ENCODE data around the gene STEAP3. TPM values are rescaled to one million over a fixed set of nuclear protein-coding genes. Genes with fewer than 3 reads are reported as not detected.

The STEAP3 gene
- total RNA-seq, 4 donors from 2014 or later, result 18.3 to 21.7 (median 20.6) TPM

DNA sequence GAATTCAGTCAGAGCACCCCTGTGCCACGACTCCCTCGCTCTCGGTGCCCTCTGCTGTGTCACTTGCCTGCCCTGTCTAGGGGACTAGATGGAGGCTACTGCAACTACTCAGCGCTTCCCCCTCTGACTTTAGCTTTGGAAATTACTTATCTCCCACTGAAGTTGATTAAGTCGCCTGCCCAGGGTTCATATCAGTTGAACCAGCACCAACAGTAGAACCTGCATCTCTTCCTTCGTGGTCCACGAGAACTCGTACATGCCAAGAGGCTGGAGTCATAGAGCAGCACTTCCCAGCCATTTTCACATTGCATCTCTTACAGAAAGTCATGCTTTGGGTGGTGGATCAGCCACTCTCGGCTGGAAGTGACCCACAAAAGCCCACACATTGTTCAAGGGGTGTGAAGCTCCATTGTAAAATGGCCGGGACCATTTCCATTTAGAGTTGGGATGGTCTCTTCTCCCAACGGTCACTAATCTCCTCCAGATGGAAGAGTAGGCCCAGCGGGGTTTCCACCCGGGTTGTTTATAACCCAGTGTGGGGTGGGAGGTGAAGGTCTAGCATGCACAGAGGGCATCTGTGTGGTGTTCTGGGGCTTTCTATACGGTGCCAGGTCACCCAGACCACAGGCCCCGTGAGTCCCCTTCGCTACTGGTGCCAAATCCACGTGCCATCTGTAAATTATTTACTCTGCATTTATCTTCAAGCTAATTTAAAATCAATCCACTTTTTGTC lies 38.0 kb downstream of the STEAP3 start:
- no peak overlapping the region for H3K4me3 ChIP-seq
- WGBS, result 91% methylated on average over 12 of the region's 17 CpGs
- no peaks in the 10 kb centered on the region for H3K9me3 ChIP-seq
- no peak overlapping the region for H3K27ac ChIP-seq
- H3K27me3 ChIP-seq, result no peaks in the 10 kb centered on the region
- H3K4me1 ChIP-seq, result no peaks in the 10 kb centered on the region
- H3K36me3 ChIP-seq, result peaks cover 8% of the 10 kb centered on the region
- TF ChIP-seq, protein P1, sequence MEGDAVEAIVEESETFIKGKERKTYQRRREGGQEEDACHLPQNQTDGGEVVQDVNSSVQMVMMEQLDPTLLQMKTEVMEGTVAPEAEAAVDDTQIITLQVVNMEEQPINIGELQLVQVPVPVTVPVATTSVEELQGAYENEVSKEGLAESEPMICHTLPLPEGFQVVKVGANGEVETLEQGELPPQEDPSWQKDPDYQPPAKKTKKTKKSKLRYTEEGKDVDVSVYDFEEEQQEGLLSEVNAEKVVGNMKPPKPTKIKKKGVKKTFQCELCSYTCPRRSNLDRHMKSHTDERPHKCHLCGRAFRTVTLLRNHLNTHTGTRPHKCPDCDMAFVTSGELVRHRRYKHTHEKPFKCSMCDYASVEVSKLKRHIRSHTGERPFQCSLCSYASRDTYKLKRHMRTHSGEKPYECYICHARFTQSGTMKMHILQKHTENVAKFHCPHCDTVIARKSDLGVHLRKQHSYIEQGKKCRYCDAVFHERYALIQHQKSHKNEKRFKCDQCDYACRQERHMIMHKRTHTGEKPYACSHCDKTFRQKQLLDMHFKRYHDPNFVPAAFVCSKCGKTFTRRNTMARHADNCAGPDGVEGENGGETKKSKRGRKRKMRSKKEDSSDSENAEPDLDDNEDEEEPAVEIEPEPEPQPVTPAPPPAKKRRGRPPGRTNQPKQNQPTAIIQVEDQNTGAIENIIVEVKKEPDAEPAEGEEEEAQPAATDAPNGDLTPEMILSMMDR (IDR thresholded peaks at IDR 0.05), result no peak
- TF ChIP-seq EP300 (IDR thresholded peaks at IDR 0.05), result no peak
- no peak for TF ChIP-seq POLR2AphosphoS5 (IDR thresholded peaks at IDR 0.05)
- TF ChIP-seq POLR2A (IDR thresholded peaks at IDR 0.05), result no peak
- DNase-seq (ENCODE audit: low spot score in 2 of 2), result no peak

DNA sequence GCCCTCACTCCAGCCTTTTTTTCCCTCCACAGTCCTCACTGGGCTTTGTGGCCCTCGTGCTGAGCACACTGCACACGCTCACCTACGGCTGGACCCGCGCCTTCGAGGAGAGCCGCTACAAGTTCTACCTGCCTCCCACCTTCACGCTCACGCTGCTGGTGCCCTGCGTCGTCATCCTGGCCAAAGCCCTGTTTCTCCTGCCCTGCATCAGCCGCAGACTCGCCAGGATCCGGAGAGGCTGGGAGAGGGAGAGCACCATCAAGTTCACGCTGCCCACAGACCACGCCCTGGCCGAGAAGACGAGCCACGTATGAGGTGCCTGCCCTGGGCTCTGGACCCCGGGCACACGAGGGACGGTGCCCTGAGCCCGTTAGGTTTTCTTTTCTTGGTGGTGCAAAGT lies 39.4 kb downstream of the STEAP3 start:
- TF ChIP-seq, protein P1 (IDR thresholded peaks at IDR 0.05), result no peak
- TF ChIP-seq POLR2A (IDR thresholded peaks at IDR 0.05) (no peak), EP300 (IDR thresholded peaks at IDR 0.05) (no peak), POLR2AphosphoS5 (IDR thresholded peaks at IDR 0.05) (no peak)
- Histone ChIP-seq H3K36me3 (peaks cover 4% of the 10 kb centered on the region), H3K4me3 (no peak overlapping the region), H3K27ac (no peak overlapping the region), H3K9me3 (no peaks in the 10 kb centered on the region), H3K27me3 (no peaks in the 10 kb centered on the region), H3K4me1 (no peaks in the 10 kb centered on the region)
- no peak for DNase-seq (ENCODE audit: low spot score in 2 of 2)
- WGBS, result 94% methylated on average over 19 of the region's 23 CpGs

DNA sequence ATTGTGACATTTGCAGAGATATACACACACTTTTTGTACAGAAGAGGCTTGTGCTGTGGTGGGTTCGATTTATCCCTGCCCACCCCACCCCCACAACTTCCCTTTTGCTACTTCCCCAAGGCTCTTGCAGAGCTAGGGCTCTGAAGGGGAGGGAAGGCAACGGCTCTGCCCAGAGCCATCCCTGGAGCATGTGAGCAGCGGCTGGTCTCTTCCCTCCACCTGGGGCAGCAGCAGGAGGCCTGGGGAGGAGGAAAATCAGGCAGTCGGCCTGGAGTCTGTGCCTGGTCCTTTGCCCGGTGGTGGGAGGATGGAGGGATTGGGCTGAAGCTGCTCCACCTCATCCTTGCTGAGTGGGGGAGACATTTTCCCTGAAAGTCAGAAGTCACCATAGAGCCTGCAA lies 40.0 kb downstream of the STEAP3 start:
- no peak for DNase-seq (ENCODE audit: low spot score in 2 of 2)
- no peaks in the 10 kb centered on the region for H3K4me1 ChIP-seq
- H3K27me3 ChIP-seq, result no peaks in the 10 kb centered on the region
- H3K4me3 ChIP-seq, result no peak overlapping the region
- TF ChIP-seq POLR2AphosphoS5 (IDR thresholded peaks at IDR 0.05) (no peak), EP300 (IDR thresholded peaks at IDR 0.05) (no peak), POLR2A (IDR thresholded peaks at IDR 0.05) (no peak)
- 62% methylated on average over 3 of the region's 5 CpGs for WGBS
- H3K9me3 ChIP-seq, result no peaks in the 10 kb centered on the region
- no peak overlapping the region for H3K27ac ChIP-seq
- H3K36me3 ChIP-seq, result peaks cover 4% of the 10 kb centered on the region

DNA sequence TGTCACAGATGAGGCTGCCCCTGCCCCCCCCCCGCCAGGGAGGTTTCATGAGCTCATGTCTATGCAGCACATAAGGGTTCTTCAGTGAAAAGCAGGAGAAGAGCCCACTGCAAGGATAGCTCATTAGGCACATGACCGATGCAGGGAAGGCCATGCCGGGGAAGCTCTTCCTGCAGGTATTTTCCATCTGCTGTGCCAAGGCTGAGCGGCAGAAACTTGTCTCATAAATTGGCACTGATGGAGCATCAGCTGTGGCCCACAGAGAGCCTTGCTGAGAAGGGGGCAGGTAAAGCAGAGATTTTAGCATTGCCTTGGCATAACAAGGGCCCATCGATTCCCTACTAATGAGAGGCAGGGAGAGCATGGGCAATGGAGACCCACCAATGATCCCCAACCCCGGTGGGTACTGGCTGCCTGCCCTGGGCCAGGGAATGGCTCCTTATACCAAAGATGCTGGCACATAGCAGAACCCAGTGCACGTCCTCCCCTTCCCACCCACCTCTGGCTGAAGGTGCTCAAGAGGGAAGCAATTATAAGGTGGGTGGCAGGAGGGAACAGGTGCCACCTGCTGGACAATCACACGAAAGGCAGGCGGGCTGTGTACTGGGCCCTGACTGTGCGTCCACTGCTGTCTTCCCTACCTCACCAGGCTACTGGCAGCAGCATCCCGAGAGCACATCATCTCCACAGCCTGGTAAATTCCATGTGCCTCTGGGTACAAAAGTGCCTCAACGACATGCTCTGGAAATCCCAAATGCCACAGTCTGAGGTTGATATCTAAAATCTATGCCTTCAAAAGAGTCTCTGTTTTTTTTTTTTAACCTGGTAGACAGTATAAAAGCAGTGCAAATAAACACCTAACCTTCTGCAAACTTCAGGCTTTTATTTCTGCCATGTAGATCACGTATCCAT lies 41.4 kb downstream of the STEAP3 start:
- Histone ChIP-seq H3K4me3 (no peak overlapping the region), H3K27me3 (no peaks in the 10 kb centered on the region), H3K4me1 (no peaks in the 10 kb centered on the region), H3K36me3 (peaks cover 4% of the 10 kb centered on the region), H3K27ac (no peak overlapping the region), H3K9me3 (no peaks in the 10 kb centered on the region)
- 63% methylated on average over 6 of the region's 13 CpGs for WGBS
- no peak for DNase-seq (ENCODE audit: low spot score in 2 of 2)
- TF ChIP-seq, protein P1 (IDR thresholded peaks at IDR 0.05), result peak; percentile 32 to 65
- TF ChIP-seq POLR2A (IDR thresholded peaks at IDR 0.05) (no peak), EP300 (IDR thresholded peaks at IDR 0.05) (no peak)

DNA sequence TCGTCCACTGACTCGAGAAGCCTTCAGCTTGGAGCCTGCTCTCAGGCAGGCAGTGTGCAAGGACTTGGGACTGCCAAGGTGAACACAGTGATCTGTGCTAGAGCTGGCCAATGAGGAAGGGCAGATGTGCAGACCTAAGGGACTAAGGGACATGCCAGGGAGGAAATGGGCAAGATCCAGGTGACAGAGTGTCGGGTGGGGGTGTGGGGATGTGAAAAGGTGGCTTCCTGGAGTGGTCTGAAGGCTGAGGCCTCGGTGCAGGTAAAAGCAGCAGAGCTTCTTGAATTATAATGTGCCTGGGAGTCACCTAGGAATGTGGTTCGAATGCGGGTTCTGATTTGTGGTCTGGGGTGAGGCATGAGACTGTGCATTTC lies 42.0 kb downstream of the STEAP3 start:
- Histone ChIP-seq H3K4me3 (no peak overlapping the region), H3K4me1 (no peaks in the 10 kb centered on the region), H3K36me3 (peaks cover 4% of the 10 kb centered on the region), H3K27me3 (no peaks in the 10 kb centered on the region), H3K27ac (no peak overlapping the region), H3K9me3 (no peaks in the 10 kb centered on the region)
- TF ChIP-seq, protein P1 (IDR thresholded peaks at IDR 0.05), result no peak
- TF ChIP-seq POLR2AphosphoS5 (IDR thresholded peaks at IDR 0.05), result no peak
- DNase-seq (ENCODE audit: low spot score in 2 of 2), result no peak
- WGBS, result 89% methylated on average over 6 of the region's 6 CpGs

All from suprapubic skin (tissue), 4 donors.